HG02798 (cell line): Measurements from ENCODE around the gene KDM1B.
A peak's percentile ranks its signal among the peaks of the same experiment; 100 is the strongest.
"Not testable (repeated sequence)": the region's sequence is repeated elsewhere in the genome, so short reads cannot be mapped to it uniquely, and the experiment has no call there.

Source experiments
- ATAC-seq: cut with Tn5 transposase; IDR thresholded peaks from one replicate; pipeline ENCODE4 v1.9.1; 2021; ENCODE audit warnings: mild to moderate bottlenecking; ENCODE audit not compliant: unreplicated experiment, poor library complexity

The KDM1B gene

DNA sequence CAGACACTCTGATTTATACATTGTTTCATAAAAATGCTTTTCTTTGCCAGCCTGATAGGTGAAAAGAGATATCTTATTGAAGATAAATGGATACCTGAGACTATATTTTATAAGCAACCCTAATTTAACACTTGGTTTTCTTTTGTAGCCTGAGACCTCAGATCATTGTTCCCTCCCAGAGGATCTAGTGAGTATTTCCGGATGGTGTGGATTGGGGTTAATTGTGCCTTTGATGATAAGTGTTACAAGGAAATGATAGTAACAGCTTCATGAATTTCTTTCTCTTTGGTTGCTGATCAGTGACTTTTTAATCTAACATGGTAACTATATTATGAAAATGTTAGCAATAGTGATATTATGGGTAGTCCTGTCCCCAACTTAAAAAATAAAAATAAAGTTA, 30.4 kb downstream of the KDM1B start:
- no peak for ATAC-seq

DNA sequence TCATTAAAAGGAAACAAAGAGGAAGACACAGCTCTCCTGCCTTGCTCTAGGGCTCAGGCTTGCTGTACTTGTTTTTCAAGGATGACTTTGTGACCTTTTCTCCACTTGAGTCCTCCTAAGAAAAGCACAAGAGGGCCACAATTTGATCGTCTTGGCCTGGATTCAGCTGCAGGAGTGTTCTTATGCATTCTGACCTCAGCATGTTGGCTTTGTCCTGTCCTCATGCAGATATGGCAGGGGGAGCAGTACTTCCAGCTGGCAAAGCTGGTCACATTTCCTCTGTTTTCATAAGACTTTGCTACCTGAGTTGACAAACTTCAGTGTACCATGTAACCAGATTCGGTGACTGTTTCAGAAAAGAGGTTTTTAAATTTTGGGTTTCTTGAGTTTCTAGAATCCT, 30.8 kb downstream of the KDM1B start:
- no peak for ATAC-seq

- ATAC-seq = no peak
Measured at GRCh38 chr6:18186540-18187250, 31.5 kb downstream of the KDM1B start.

DNA sequence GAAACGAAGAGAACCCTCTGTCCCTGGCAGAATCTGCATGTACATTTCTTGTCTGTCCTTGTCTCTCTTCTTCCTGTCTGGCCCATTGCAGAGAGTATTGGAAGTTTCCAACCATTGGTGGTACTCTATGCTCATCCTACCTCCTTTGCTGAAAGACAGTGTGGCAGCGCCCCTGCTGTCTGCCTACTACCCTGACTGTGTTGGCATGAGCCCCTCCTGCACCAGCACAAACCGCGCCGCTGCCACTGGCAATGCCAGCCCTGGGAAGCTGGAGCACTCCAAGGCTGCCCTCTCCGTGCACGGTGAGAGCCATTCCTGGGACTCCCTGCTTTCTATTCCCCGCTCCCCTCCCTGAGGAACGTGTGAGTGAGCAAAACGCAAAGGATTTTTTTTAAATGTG, 32.5 kb downstream of the KDM1B start:
- no peak for ATAC-seq

GRCh38 chr6:18189196-18189595, 34.0 kb downstream of the KDM1B start:
- ATAC-seq = no peak

GRCh38 chr6:18192026-18192425, 36.8 kb downstream of the KDM1B start:
- ATAC-seq = no peak

DNA sequence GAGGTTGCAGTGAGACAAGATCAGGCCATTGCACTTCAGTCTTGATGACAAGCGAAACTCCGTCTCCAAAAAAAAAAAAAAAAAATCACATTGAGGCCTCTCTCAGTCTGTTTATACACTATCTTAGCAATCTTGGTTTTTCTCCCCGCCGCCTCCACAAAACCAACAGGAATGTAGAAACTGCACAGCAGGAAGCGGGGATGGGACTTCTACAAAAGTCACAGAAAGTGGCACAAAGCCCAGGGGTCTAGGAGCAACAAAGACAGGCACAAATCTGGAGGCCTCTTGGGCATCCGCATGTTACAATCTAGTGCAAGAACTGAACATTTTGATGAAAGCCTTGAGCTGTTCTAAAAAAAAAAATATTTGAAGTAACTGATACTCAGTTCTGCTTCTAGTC, 48.6 kb downstream of the KDM1B start:
- no peak for ATAC-seq

DNA sequence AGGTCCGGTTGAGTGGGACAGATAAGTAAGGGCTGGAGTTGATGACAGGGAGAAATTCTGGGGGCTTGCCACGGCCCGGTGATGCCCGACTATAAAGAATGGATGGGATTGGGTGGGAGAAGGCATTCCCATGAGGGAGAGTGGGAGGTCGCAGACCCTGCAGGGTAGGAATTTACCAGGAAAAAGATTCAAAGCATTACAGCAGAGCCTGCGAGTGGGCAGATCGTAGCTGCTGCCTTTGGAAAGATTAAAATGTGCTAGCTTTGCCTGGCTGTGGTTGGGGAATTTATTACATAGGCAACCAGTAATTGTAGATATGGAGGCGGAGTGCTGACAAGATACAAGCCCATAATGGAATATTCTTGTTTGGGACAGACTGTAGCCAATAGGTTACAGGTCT, 49.5 kb downstream of the KDM1B start:
- no peak for ATAC-seq

GRCh38 chr6:18206591-18206990, 51.4 kb downstream of the KDM1B start:
- ATAC-seq = no peak

- ATAC-seq = no peak
Measured at GRCh38 chr6:18207438-18207837, 52.2 kb downstream of the KDM1B start.

DNA sequence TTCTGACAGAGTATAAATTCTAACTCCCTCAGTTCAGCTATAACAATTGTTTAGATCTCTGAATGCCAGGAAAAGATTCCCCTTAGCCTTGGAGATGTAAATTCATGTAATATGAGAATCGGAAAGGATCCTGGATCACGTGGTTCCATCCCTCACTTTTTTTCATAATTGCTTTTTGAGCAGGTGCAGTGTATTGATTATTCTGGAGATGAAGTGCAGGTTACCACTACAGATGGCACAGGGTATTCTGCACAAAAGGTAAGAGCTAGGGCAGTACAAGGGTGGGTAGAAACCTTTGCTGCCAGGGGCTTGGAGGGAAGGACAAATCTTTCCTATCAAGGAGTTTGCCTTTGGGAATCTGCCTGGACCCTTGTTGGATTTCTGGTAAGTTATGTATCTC, 52.7 kb downstream of the KDM1B start:
- no peak for ATAC-seq

GRCh38 chr6:18208778-18209177, 53.6 kb downstream of the KDM1B start:
- ATAC-seq = not testable (repeated sequence)

GRCh38 chr6:18209539-18210197, 54.4 kb downstream of the KDM1B start:
- no peak for ATAC-seq

DNA sequence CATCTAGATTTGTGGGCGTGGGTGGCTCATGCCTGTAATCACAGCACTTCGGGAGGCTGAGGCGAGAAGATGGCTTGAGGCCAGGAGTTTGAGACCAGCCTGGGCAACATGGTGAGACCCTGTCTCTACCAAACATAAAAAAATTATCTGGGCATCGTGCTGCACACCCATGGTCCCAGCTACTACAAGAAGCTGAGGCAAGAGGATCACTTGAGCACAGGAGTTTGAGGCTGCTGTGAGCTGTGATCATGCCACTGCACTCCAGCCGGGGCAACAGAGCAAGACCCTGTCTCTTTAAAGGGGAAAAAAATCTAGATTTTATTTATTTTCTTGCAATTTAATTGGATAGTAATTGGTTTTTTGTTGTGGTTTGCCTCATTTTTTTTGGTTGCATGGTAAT, 55.5 kb downstream of the KDM1B start:
- no peak for ATAC-seq

DNA sequence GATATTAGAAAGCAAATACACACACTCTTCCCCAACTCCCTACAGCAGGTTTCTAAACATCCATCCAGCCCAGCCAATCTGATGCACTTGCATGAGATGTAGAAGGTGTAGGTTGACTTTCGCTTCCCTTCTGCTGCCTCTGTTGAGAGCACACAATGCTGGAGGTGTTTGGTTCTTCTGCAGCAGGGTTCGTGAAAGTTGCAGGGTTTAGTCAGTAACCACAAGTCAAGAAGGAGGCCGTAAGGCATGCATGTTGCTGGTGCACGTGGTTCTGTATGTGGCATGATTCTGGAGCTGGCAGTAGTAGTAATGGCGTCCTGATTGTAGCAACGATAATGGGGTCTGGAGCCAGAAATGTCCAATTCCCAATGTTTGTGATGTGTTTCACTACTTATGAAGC, 56.1 kb downstream of the KDM1B start:
- ATAC-seq = peak; percentile 98

- no peak for ATAC-seq
Measured at GRCh38 chr6:18212231-18212630, 57.0 kb downstream of the KDM1B start.

DNA sequence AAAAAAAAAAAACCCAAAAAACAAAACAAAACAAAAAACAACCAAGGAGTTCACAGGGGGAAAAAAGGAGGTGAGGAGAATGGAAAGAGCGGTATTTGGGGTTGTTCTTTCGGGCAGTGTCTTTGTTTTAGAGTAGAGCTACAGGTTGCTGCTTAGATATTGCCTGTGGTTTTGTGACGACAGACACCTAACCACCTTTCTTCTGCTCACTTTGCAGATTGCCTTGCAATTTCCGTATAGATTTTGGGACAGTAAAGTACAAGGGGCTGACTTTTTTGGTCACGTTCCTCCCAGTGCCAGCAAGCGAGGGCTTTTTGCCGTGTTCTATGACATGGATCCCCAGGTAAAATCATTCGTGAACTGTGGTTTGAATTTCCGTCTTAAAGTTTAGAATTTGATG, 58.2 kb downstream of the KDM1B start:
- no peak for ATAC-seq

DNA sequence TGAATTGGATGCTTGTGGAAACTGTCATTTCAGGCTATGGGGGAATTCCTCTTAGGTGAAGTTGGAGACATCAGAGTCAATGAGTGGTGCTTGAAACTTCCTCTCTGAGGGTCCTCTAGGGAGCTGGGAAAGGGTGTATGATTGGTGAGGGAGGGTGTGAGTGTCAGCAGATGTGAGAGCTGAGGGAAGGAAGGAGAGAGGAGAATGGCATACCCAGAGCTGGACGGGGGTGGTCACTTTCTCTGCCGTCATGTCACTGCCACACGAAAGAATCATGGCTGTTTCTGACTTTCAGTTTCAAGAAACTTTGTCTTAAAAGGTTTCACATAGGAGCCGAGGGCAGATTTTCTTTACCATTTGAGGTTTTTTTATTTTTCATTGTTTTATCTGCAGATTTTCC, 58.8 kb downstream of the KDM1B start:
- ATAC-seq = peak; percentile 29

GRCh38 chr6:18215436-18215835, 60.2 kb downstream of the KDM1B start:
- no peak for ATAC-seq

DNA sequence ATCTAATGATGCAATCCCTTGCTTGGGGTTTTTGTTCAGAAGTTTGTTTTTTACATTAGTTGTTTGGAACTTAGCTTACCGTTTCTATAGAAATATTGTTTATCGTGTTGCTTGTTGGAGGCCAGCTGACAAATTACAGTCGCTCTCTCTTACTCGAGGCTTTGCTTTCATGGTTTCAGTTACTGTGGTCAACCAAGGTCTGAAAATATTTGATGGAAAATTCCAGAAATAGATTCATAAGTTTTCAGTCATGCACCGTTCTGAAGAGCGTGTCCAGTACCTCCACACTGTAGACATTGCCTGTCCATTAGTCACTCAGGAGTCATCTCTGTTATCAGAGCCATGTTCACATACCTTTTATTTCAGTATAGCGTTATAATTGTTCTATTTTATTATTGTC, 61.2 kb downstream of the KDM1B start:
- no peak for ATAC-seq

DNA sequence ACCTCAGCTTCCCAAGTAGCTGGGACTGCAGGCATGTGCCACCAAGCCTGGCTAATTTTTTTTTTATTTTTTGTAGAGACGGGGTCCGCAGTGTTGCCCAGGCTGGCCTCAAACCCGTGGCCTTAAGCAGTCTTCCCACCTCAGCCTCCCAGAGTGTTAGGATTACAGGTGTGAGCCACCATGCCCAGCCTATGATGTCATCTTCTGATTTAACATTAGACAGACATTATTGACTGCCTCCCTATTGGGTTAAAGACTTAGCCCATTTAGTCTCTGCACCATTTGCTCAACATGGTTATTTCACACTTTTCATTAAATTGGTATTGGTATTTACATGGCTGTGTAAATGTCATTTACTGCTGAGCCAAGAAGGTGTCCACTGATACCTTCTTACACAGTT, 63.0 kb downstream of the KDM1B start:
- no peak for ATAC-seq

GRCh38 chr6:18219591-18219990, 64.4 kb downstream of the KDM1B start:
- no peak for ATAC-seq
